CD4-positive, CD25-positive, alpha-beta regulatory T cell (primary cell): ENCODE data around the gene IRF2BP2. TPM values are rescaled to one million over a fixed set of nuclear protein-coding genes. Genes with fewer than 3 reads are reported as not detected.

Experiments used
- ATAC-seq, 2 donors: fragments of 150-1000 bp; cut with Tn5 transposase; one replicate each; pipeline ENCODE4 v1.10.0; 2021; ENCODE audit warnings: low read depth in 2 of 2, moderate number of reproducible peaks in 2 of 2, moderate library complexity in 1 of 2
- DNase-seq, 3 donors: peaks; one replicate each; pipeline versions ENCODE4 v3.0.0 to v3.0.0-alpha.2; 2012 to 2022; ENCODE audit warnings: mixed read lengths in 1 of 3
- H3K27ac ChIP-seq: one replicate; pipeline ENCODE4 v1.7.0; 2013; ENCODE audit warnings: mild to moderate bottlenecking, low read length; ENCODE audit not compliant: insufficient read depth, poor library complexity, severe bottlenecking
- H3K27me3 ChIP-seq: one replicate; pipeline ENCODE4 v1.7.0; 2013; ENCODE audit warnings: low read length; ENCODE audit not compliant: control insufficient read depth, insufficient read depth
- H3K36me3 ChIP-seq: one replicate; pipeline ENCODE4 v1.7.0; 2013; ENCODE audit warnings: mild to moderate bottlenecking, low read length, moderate library complexity; ENCODE audit not compliant: control insufficient read depth, insufficient read depth
- H3K4me1 ChIP-seq: 2 replicates; pipeline ENCODE4 v1.7.0; 2013; ENCODE audit warnings: mild to moderate bottlenecking, low read length; ENCODE audit not compliant: insufficient read depth, control insufficient read depth, poor library complexity, severe bottlenecking
- H3K4me3 ChIP-seq: one replicate; pipeline ENCODE4 v1.7.0; 2013; ENCODE audit warnings: low read depth, mild to moderate bottlenecking, low read length, moderate library complexity
- H3K9me3 ChIP-seq, 2 experiments: 1 replicate in 1 of 2; 2 replicates in 1 of 2; pipeline ENCODE4 v1.7.0; 2013; ENCODE audit warnings: low read length in 2 of 2, mild to moderate bottlenecking in 1 of 2, moderate library complexity in 1 of 2; ENCODE audit not compliant: control insufficient read depth in 2 of 2
- H3K27ac Mint-ChIP-seq, 3 donors: one replicate each; pipeline ENCODE4 v1.8.0; 2020 to 2022; ENCODE audit warnings: mild to moderate bottlenecking in 3 of 3, mixed read lengths in 3 of 3, moderate library complexity in 2 of 3
- H3K27me3 Mint-ChIP-seq: one replicate; pipeline ENCODE4 v1.8.0; 2022; ENCODE audit warnings: mild to moderate bottlenecking, mixed read lengths
- H3K36me3 Mint-ChIP-seq: one replicate; pipeline ENCODE4 v1.8.0; 2020; ENCODE audit warnings: mixed read lengths
- H3K4me1 Mint-ChIP-seq, 4 donors: one replicate each; pipeline ENCODE4 v1.8.0; 2020 to 2022; ENCODE audit warnings: mixed read lengths in 4 of 4, mild to moderate bottlenecking in 1 of 4
- H3K4me3 Mint-ChIP-seq, 4 donors: one replicate each; pipeline ENCODE4 v1.8.0; 2020 to 2022; ENCODE audit warnings: mild to moderate bottlenecking in 4 of 4, mixed read lengths in 4 of 4, moderate library complexity in 3 of 4
- H3K9me3 Mint-ChIP-seq, 7 donors: one replicate each; pipeline ENCODE4 v1.8.0; 2020 to 2022; ENCODE audit warnings: mixed read lengths in 7 of 7, mild to moderate bottlenecking in 3 of 7, moderate library complexity in 2 of 7
- polyA plus RNA-seq, 4 donors: library from polyadenylated mRNA; unstranded; fragments of 300-500 nt; fragmentation: Illumina TruSeq; gene quantifications; one replicate each; pipeline ENCODE4 v1.2.3, GENCODE V29; 2021
- total RNA-seq: library from RNA; stranded (reverse); gene quantifications from one replicate; pipeline ENCODE4 v1.2.3, GENCODE V29; 2022

The IRF2BP2 gene
- total and polyA plus RNA-seq, 5 donors from 2014 or later: 21.1 to 375 (median 25.4) TPM

DNA sequence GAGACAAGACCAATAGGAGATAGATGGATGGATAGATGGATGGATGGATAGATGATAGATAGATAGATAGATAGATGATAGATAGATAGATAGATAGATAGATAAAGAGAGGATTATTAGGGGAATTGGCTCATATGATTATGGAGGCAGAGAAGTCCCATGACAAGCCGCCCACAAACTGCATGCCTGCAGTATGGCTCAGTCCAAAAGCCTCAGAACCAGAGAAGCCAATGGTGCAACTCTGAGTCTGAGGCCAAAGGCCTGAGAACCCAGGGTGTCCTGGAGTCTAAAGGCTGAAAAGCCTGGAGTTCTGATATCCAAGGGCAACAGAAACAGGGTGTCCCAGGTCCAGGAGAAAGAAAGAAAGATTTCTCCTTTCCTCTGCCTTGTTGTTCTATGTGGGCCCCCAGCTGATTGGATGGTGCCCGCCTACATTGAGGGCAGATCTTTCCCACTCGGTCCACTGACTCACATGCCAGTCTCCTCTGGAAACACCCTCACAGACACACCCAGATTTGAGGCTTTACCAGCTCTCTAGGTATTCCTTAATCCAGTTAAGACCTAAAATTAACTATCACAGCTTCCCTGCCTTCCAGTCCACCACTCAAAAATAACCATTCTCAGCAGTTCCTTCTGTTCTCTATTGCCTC lies 39.6 kb upstream of the IRF2BP2 start:
- H3K4me1 Mint-ChIP-seq: no peaks in the 10 kb centered on the region
- H3K4me3 Mint-ChIP-seq: no peak overlapping the region
- H3K36me3 ChIP-seq: no peaks in the 10 kb centered on the region
- DNase-seq (no peak), ATAC-seq (no peak)
- no peaks in the 10 kb centered on the region for H3K4me1 ChIP-seq
- no peak overlapping the region for H3K27ac ChIP-seq
- no peak overlapping the region for H3K27ac Mint-ChIP-seq
- no peaks in the 10 kb centered on the region for H3K36me3 Mint-ChIP-seq
- no peak overlapping the region for H3K4me3 ChIP-seq
- H3K27me3 ChIP-seq: peaks cover 6% of the 10 kb centered on the region
- peaks cover 0 to 4% of the 10 kb centered on the region in 2 experiments for H3K9me3 ChIP-seq
- H3K9me3 Mint-ChIP-seq: peaks cover 0 to 5% (median 2%) of the 10 kb centered on the region in 7 donors
- H3K27me3 Mint-ChIP-seq: no peaks in the 10 kb centered on the region

DNA sequence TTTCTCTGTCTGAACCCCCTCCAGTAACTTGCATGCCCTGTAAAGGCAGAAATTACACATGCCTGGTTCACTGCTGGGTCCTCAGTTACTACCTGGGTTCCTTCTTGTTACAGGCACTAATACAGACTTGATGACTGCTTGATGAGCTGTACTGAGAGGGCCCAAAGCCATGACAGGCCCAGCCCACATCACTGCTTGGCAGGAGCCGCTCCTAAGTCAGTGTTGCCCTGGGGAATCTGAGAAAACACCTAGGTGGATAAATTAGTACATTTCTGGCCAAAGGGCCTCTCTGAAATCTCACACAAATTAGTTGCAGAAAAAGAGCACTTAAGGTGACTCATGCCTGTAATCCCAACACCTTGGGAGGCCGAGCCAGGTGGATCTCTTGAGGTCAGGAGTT lies 37.8 kb upstream of the IRF2BP2 start:
- H3K27ac Mint-ChIP-seq: no peak overlapping the region
- peaks cover 0 to 4% of the 10 kb centered on the region in 2 experiments for H3K9me3 ChIP-seq
- peaks cover 3% of the 10 kb centered on the region for H3K27me3 ChIP-seq
- H3K27me3 Mint-ChIP-seq: no peaks in the 10 kb centered on the region
- no peak overlapping the region for H3K4me3 ChIP-seq
- DNase-seq (no peak), ATAC-seq (no peak)
- H3K9me3 Mint-ChIP-seq: peaks cover 0 to 5% (median 2%) of the 10 kb centered on the region in 7 donors
- no peak overlapping the region for H3K4me3 Mint-ChIP-seq
- H3K4me1 ChIP-seq: no peaks in the 10 kb centered on the region
- no peaks in the 10 kb centered on the region for H3K4me1 Mint-ChIP-seq
- H3K27ac ChIP-seq: no peak overlapping the region
- H3K36me3 ChIP-seq: no peaks in the 10 kb centered on the region
- H3K36me3 Mint-ChIP-seq: no peaks in the 10 kb centered on the region

DNA sequence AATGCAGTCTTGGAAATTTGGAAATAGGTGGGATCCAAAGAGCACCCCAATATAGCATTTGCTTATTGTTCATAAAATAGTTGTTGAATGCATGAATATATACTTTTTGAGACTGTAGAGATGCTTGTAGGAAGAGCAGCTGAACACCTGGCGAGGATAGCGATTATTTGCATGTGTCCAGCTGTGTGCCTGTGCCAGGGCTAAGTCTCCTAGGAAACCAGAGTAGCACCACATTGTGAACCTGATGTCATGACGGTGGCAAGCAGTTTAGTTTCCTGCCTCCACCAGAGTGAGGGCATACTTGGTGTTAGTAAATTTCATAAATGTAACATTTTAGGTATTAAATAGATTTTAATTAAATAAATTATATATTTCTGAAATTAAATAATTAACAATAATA lies 37.3 kb upstream of the IRF2BP2 start:
- DNase-seq: no peak
- no peak overlapping the region for H3K4me3 Mint-ChIP-seq

DNA sequence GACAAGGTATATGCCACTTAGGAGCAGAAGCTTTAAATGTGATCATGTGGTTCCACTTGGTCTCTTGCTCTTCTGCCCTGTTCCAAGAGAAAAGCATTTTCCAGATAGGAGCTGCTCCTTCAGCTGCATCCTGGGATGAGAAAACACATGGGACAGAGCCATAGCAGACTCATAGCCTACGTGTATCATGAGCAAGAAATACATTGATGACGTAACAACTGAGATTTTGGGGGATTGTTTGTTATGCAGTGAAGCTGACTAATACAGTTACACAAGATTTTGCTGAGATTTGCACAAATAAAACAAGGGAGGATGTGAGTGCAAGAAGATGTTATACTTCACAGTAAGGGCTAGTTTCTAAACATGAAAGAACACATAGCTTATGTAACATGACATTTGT lies 36.0 kb upstream of the IRF2BP2 start:
- Mint-ChIP-seq H3K27ac (no peak overlapping the region), H3K36me3 (no peaks in the 10 kb centered on the region), H3K4me1 (no peaks in the 10 kb centered on the region), H3K27me3 (no peaks in the 10 kb centered on the region), H3K9me3 (peaks cover 0 to 5% (median 2%) of the 10 kb centered on the region in 7 donors), H3K4me3 (no peak overlapping the region)
- H3K27me3 ChIP-seq: peaks cover 3% of the 10 kb centered on the region
- no peak overlapping the region for H3K27ac ChIP-seq
- no peak for DNase-seq
- ATAC-seq: no peak
- no peaks in the 10 kb centered on the region for H3K36me3 ChIP-seq
- H3K4me1 ChIP-seq: no peaks in the 10 kb centered on the region
- H3K9me3 ChIP-seq: peaks cover 0 to 4% of the 10 kb centered on the region in 2 experiments
- no peak overlapping the region for H3K4me3 ChIP-seq

More for the DNA sequence above, 37.3 kb upstream of the IRF2BP2 start:
- Mint-ChIP-seq H3K9me3 (peaks cover 0 to 5% (median 2%) of the 10 kb centered on the region in 7 donors), H3K4me1 (no peaks in the 10 kb centered on the region), H3K27me3 (no peaks in the 10 kb centered on the region), H3K27ac (no peak overlapping the region), H3K36me3 (no peaks in the 10 kb centered on the region)
- peaks cover 3% of the 10 kb centered on the region for H3K27me3 ChIP-seq
- ATAC-seq: no peak
- H3K36me3 ChIP-seq: no peaks in the 10 kb centered on the region
- H3K27ac ChIP-seq: no peak overlapping the region
- H3K9me3 ChIP-seq: peaks cover 0 to 4% of the 10 kb centered on the region in 2 experiments
- H3K4me1 ChIP-seq: no peaks in the 10 kb centered on the region
- H3K4me3 ChIP-seq: no peak overlapping the region

DNA sequence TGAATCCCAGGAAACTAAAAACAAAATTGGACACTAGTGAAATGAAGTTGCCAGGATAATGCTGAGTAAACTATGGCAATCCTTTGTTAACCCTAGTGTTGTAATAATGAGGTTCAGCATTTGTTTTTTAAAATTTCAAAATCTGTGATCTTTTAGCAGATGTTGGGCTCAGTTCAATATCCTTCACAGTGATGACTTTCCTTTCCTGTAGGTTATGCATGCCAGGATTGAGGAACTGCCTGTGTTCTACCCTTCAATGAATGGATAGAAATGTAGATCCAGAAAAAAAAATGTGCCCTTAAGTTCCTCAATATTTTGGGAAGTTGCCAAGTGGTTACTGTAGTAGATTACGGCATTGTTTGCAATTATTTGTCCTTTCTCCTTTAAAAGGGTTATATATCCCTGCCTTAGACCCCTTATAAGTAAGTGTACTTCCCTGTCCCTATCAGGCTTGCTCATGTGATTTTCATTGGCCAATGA lies 35.5 kb upstream of the IRF2BP2 start:
- Mint-ChIP-seq H3K4me1 (no peaks in the 10 kb centered on the region), H3K9me3 (peaks cover 0 to 5% (median 2%) of the 10 kb centered on the region in 7 donors), H3K27ac (no peak overlapping the region), H3K36me3 (no peaks in the 10 kb centered on the region), H3K4me3 (no peak overlapping the region), H3K27me3 (no peaks in the 10 kb centered on the region)
- H3K4me1 ChIP-seq: no peaks in the 10 kb centered on the region
- H3K36me3 ChIP-seq: no peaks in the 10 kb centered on the region
- H3K27ac ChIP-seq: no peak overlapping the region
- ATAC-seq (no peak), DNase-seq (no peak)
- peaks cover 3% of the 10 kb centered on the region for H3K27me3 ChIP-seq
- H3K4me3 ChIP-seq: no peak overlapping the region
- H3K9me3 ChIP-seq: peaks cover 0 to 4% of the 10 kb centered on the region in 2 experiments

DNA sequence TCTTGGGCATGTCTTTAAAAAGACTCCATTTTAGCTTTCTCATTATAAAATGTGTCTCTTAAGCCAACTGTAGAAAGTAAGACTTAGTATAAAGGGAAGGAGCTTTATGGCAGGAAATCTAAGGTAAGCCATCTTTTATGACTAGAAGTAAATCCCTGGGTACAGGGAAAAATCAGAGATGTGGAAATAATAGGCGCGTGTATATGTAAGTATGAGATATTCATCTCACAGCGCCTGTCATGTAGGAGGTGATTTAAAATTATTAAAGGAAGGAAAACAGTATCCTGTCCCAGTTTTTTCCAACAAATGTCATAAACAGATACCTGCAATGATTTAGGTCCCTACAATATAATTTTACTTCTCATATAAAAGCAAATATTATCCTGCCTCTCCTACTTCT lies 35.0 kb upstream of the IRF2BP2 start:
- Histone ChIP-seq H3K27ac (no peak overlapping the region), H3K36me3 (no peaks in the 10 kb centered on the region), H3K4me1 (no peaks in the 10 kb centered on the region), H3K9me3 (peaks cover 0 to 4% of the 10 kb centered on the region in 2 experiments), H3K27me3 (peaks cover 3% of the 10 kb centered on the region), H3K4me3 (no peak overlapping the region)
- ATAC-seq (no peak), DNase-seq (no peak)
- no peaks in the 10 kb centered on the region for H3K27me3 Mint-ChIP-seq
- no peak overlapping the region for H3K27ac Mint-ChIP-seq
- H3K36me3 Mint-ChIP-seq: no peaks in the 10 kb centered on the region
- H3K4me1 Mint-ChIP-seq: no peaks in the 10 kb centered on the region
- no peak overlapping the region for H3K4me3 Mint-ChIP-seq
- peaks cover 0 to 5% (median 2%) of the 10 kb centered on the region in 7 donors for H3K9me3 Mint-ChIP-seq

DNA sequence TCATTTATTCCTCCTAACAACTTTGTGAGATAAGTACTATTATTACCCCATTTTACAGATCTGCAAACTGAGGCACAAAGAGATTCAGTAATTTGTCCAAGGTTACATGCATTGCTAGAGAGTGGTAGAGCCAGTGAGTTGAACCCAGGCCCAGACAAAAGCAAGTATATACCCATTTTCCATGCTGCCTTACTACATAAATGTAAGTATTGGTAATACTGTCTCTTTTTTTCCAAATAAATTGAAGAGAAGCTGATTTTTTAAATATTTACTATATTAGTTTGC lies 33.8 kb upstream of the IRF2BP2 start:
- H3K4me1 ChIP-seq: no peaks in the 10 kb centered on the region
- H3K27me3 Mint-ChIP-seq: no peaks in the 10 kb centered on the region
- peaks cover 3% of the 10 kb centered on the region for H3K27me3 ChIP-seq
- H3K9me3 ChIP-seq: peaks cover 0 to 4% of the 10 kb centered on the region in 2 experiments
- H3K4me3 Mint-ChIP-seq: no peak overlapping the region
- H3K4me3 ChIP-seq: no peak overlapping the region
- ATAC-seq (no peak), DNase-seq (no peak)
- H3K27ac Mint-ChIP-seq: no peak overlapping the region
- peaks cover 0 to 5% (median 2%) of the 10 kb centered on the region in 7 donors for H3K9me3 Mint-ChIP-seq
- no peak overlapping the region for H3K27ac ChIP-seq
- no peaks in the 10 kb centered on the region for H3K36me3 Mint-ChIP-seq
- no peaks in the 10 kb centered on the region for H3K36me3 ChIP-seq
- H3K4me1 Mint-ChIP-seq: no peaks in the 10 kb centered on the region
